ENCODE measurements around the gene INPP4A.
"Not testable (repeated sequence)": the region's sequence is repeated elsewhere in the genome, so short reads cannot be mapped to it uniquely, and the experiment has no call there.

Gene INPP4A

DNA sequence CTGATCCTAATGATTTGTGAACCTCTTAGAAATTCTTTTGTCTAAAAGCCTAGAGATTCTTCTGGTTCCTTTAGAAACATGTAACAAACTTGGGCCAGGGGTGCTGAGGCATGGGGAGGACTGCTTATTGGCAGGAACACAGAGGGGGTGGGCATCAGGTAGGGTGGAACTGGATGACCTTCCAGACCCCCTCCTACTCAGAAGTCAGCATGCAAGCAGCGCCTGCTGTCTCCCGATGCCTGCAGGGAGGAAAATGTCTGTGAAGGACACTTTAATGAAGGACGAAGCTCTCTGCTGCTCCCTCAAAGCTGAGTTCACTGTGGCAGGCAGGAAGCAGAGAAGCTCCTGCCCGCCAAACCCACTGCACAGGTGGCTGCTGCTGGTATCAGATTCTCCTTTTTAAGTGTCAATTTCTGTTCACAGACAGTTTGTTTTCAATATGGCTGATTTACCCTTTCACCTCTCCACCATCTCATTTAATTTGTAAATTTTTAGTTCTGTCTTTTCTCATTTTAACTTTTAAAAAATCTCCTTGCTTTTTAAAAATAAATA is 144.3 kb downstream of the INPP4A start:
- DNase-seq (ENCODE audit: low read depth): no peak

DNA sequence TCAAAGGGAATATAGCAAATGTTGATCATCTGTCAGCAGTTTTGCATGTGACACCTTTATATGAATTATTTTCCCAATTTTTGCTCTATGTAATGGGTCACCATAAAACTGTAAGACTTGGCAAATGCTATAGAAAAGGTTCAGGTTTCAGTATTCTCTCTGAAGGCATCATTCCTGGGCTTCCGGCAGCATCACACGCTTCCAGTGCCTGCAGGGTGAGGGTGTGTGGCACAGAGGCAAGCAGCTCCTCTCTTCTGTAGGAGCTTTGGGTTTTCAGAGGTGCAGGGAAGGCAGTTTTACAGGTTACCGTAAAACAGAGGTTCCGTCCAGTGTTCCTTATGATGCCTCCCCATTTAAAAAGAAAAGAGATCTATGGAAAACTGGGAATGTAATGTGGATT is 144.8 kb downstream of the INPP4A start:
- no peak for DNase-seq (ENCODE audit: low read depth)

- DNase-seq (ENCODE audit: low read depth): no peak
Measured at GRCh38 chr2:98592565-98592964, 147.9 kb downstream of the INPP4A start.

GRCh38 chr2:98594665-98595064 is 150.0 kb downstream of the INPP4A start:
- DNase-seq (ENCODE audit: low read depth): not testable (repeated sequence)

DNA sequence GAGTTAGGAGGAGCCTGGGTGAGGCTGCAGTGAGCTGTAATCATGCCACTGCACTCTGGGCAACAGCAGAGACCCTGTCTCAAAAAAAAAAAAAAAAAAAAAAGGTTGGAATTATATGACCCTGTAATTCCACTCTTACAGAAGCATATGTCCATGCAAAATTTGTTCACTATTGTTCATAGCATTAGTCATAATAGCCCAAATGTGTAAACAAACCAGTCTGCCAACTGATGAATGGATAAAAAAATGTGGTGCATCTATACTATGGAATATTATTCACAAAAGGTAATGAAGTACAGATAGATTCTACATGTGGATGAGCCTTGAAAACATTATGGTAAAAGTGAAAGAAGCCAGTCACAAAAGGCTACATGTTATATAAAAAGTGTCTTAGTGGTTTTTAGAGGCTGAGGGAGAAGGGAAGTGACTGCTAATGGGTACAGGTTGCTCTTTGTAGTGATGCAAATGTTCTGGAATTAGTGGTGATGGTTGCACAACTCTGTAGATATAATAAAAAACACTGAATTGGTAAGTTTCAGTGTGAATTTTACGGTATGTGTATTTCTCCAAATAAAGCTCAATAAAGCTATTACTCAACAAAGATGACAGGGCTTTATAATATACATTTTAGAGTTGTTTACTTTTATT is 154.2 kb downstream of the INPP4A start:
- no peak for DNase-seq (ENCODE audit: low read depth)

DNA sequence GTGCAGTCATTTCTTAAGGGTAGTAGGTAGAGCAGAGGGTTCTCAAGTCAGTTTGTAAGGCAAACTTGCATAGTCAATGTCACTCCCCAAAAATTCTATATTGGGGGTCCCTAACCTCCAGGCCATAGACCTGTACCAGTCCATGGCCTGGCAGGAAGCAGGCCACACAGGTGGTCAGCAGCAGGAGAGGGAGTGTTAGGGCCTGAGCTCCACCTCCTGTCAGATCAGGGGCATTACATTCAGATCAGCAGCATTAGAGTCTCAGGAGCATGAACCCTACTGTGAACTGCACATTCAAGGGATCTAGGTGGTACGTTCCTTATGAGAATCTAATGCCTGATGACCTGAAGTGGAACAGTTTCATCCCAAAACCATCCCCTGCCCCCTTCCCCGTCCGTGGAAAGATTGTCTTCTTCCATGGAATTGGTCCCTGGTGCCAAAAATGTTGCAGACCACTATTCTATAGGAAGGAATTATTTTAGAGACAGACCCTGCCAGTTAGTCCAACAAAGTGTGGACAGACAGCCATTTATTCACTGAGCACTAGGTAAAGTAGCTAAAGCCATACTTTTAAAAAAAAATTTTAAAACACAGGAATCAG is 157.0 kb downstream of the INPP4A start:
- DNase-seq (ENCODE audit: low read depth): no peak

GRCh38 chr2:98604547-98604946 is 159.9 kb downstream of the INPP4A start:
- DNase-seq (ENCODE audit: low read depth): no peak

- no peak for DNase-seq (ENCODE audit: low read depth)
Measured at GRCh38 chr2:98605076-98605475, 160.4 kb downstream of the INPP4A start.

DNA sequence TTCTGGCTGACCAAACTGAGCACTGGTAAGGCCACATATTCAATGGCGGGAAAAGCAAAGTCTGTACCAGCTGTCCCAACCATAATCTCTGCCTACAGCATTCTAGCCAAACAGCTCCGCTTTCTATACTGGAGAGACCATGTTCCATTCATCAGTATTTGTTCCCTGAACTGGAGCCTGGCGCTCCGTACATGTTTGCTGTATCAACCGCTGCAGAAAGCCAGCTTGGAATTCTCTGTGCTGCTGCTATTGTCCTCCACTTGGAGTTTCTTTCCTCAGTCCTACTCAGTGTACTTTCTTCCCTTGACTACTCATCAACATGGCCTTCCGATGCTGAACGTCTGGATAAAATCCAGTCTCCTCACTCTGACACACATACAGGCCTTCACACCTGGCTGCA is 161.8 kb downstream of the INPP4A start:
- DNase-seq (ENCODE audit: low read depth): no peak

- DNase-seq (ENCODE audit: low read depth): no peak
Measured at GRCh38 chr2:98607104-98607503, 162.4 kb downstream of the INPP4A start.

DNA sequence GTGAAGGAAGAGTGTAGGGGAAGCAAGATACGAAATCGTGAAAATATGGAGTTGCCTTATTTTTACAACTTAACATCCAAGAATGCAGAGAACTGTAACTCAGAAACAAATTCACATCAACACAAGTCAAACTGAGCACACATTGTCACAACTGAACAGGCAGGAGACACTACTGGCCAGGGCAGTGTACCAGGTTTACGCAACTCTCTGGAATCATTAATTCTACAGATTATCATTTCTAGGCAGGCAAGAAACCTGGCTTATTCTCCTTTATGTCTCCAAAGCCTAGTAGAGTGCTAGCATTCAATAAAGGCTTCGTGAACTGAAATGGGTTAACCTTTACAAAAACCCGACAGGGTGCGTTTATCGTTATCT is 163.1 kb downstream of the INPP4A start:
- no peak for DNase-seq (ENCODE audit: low read depth)

DNA sequence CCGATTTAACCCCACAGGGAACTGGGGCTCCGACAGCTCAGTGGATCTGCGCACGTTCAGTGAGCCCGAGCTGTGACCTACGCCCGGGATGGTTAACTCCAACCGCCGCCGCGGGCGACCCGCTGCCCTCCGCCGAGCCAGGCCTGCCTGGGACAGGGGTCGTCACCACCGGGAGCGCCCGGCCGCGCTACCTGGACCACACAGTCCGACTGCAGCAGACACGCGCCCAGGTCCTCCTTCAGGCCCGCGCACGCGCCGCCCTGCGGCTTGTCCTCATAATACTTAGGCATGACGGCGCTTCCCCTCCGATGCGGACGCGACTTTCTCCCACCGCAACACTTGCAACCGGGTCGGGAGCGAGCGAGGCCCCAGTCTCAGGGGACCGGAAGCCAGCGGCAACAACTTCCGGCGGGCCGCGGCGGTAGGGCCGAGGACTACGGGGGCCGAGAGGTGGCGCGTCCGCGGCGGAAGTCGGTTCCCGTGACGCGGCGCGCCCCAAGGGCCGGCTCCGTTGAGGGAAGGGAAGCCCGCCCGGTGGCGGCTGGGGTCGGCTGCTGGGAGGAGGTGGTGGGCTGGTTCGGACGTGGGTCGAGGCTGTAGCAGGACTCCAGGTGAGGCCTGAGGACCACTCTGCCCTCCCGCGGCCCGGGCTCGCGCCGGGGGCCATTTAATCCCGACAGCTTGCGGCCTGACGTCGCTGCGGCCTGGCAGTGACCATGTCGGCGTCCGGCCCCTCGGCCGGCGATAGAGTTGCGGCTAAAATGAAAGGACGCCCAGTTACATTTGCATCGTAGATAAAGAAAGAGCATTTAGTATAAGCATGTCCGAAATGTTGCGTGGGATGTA is 163.7 kb downstream of the INPP4A start, which contains the start of the genes COA5 and UNC50:
TSS of gene COA5 (minus strand) at position 397 of the 846 bp plus-strand sequence. CDS start at position 290, 107 bp downstream.
TSS of gene UNC50 (plus strand) at position 474 of the 846 bp plus-strand sequence. CDS start 1,171 bp downstream, outside the sequence.
- peak; percentile 83 for DNase-seq (ENCODE audit: low read depth)

DNA sequence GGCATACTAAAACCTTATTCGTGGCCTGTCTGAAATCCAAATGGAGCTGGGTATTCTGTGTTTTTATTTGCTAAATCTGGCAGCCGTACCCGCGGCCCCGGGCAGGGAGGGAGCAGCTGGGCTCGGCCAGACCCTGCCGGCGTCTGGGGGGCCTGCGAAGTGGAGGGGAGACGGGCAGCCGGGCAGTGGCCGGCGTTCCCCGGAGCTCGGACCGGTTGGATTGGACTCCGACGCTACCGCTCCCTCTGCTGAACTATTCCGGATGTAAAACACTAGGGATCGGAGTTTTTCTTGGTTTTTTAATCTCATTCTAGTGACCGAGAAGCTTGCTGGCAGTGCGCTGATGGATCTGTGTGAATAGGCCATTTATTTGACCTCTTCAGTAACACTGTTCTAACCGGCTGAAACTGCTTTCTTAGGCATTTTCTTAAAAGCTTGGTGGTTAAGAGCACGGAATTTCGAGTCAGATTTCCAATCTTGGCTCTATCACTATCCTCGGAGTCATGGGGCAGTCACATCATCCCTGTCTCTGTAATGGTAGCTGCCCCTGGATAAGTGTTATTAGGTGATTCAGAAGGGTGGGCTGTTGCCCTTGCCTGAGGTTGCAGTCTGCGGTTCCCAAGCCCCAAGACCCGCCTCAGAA is 164.4 kb downstream of the INPP4A start:
- DNase-seq (ENCODE audit: low read depth): no peak

GRCh38 chr2:98614024-98614739 is 169.5 kb downstream of the INPP4A start:
- no peak for DNase-seq (ENCODE audit: low read depth)

GRCh38 chr2:98615481-98615880 is 170.8 kb downstream of the INPP4A start:
- DNase-seq (ENCODE audit: low read depth): no peak

- DNase-seq (ENCODE audit: low read depth): no peak
Measured at GRCh38 chr2:98617149-98617548, 172.5 kb downstream of the INPP4A start.

GRCh38 chr2:98623657-98624056 is 179.0 kb downstream of the INPP4A start:
- no peak for DNase-seq (ENCODE audit: low read depth)

GRCh38 chr2:98632351-98632750 is 187.7 kb downstream of the INPP4A start:
- DNase-seq (ENCODE audit: low read depth): no peak

GRCh38 chr2:98634406-98635092 is 189.9 kb downstream of the INPP4A start:
- peak; percentile 26 for DNase-seq (ENCODE audit: low read depth)

DNA sequence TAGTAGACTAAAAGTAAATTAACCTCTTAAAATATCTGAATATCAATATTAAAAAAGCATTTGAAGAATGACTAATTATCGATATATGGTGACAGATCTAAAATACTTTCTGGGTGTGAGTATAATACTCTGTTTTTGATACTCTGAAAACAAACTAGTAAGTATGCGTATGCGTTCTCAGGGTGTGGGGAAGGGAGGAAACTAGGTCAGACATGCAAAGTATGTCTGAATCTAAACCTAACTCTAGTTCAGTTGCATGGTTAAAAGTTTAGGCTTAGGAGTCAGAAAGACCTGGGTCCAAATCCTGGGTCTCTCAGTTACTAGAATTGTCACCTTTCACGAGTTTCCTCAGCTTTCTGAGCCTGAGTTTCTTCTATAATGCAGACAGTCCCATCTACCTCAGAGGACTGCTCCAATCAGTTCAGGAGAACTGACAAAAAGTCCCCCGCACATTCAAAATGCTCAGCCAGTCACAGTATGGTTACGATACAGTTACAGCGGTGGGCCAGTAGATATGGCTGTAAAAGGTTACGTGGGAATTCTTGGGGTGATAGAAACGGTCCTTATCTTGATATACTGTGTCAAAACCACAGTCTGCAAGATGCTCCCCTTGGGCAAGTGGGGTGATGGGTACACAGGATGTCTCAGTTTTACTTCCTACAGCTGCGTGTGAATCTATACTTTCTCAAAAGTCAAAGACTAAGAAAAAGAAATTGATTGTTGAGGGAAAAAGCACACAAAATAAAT is 192.9 kb downstream of the INPP4A start:
- peak; percentile 15 for DNase-seq (ENCODE audit: low read depth)

Measured in activated T-helper 9 cell treated with anti-CD3 and anti-CD28 coated beads, Interleukin-2, amount 50 U/mL, for 16 hours (primary cell).